Thyroid gland (tissue), 4 donors: Measurements from ENCODE around the gene RAB11FIP3.

Source experiments
- CTCF ChIP-seq, 6 experiments: fragments of 200-600 bp in 3 of 6; fragments of 450-650 bp in 3 of 6; sonication (generic) in 3 of 6; IDR thresholded peaks; one replicate each; pipeline ENCODE4 v1.5.1; 2016 to 2019; ENCODE audit warnings: antibody characterized with exemption in 6 of 6, mild to moderate bottlenecking in 2 of 6, inconsistent platforms in 1 of 6, moderate library complexity in 1 of 6
- POLR2A ChIP-seq, 2 donors: fragments of 450-650 bp; IDR thresholded peaks; one replicate each; pipeline ENCODE4 v1.6.1; 2017; ENCODE audit warnings: antibody characterized with exemption in 2 of 2, mild to moderate bottlenecking in 2 of 2, moderate library complexity in 1 of 2

- no peak for TF ChIP-seq POLR2A (IDR thresholded peaks at IDR 0.05)
- TF ChIP-seq CTCF (IDR thresholded peaks at IDR 0.05), result no peak
These were observed 114.6 kb downstream of the RAB11FIP3 start for GRCh38 chr16:539901-540530.
